Measurements from ENCODE around the gene YPEL2.
"Not testable (repeated sequence)": the region's sequence is repeated elsewhere in the genome, so short reads cannot be mapped to it uniquely, and the experiment has no call there.

Gene YPEL2

DNA sequence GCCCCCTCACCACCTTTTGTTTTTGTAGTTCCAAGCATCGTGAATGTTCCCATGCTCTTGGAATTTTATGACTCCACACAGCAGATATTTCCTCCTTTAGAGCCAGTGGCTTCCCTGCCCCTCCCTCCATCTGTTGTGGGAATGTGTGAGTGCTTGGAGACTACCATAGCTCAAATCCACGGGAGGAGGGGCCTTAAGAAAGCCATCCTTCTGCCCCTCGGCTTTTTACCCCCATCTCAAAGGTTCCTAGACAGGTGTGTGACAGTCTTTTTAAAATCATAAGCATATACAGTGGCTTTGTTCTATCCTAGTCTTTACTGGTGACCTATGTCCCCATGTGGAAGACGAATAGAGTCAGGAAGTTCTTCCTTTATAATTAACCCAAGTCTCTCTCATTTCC lies 47.2 kb downstream of the YPEL2 start:
- no peak for FAIRE-seq

DNA sequence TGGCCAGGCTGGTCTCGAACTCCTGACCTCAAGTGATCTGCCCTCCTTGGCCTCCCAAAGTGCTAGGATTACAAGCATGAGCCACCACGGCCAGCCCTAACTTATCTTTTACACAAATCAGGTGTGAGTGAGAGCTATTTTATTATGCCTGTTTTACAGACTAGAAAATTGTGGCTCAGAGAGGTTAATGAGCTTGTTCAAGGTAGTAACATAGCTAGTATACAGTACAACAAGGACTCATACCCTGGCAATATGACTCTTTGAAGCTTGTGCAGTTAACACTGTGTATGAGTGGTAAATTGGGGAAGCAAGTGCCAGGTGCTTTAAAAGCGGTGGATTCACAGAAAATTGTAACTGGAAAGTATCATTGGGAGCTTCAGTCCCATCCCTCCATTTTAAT lies 49.0 kb downstream of the YPEL2 start:
- no peak for FAIRE-seq

DNA sequence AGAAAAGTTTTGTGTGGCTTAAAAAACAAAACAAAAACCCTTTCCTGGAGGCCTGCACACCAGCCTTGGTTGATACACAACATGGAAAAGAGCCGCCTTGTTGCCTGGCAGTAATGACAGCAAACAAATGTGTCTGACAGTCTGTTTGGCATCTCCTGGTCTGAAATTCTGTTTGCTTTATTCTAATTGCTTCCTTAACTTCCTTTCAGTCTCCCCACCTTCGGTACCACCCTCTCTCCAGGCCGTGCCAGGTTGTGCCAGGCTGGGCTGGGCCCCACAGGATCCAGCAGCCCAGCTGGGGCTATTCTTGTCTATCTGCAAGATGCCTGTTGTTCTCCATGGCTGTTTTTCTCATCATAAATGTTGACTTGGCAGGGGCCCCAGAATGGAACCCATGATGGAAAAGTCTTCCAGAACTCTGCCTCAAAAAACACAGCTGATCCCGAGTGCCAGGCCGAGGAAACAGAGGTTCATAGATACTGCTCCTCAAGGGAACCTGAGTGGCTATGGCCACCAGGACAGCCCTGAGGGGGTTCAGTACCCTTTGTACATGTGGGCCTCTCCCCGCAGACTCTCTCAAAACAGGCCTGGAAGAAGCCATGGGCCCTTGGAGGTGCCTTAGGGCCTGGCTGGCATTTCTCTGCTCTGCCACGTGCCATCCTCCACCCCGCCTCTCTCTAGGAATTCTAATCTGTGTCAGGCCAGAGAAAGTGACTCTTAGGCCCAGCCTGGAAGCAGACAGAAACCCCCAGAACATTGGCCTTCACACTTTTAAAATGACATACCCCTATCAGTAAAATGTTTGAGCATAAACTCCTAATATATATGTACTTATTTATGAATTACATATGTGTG lies 50.5 kb downstream of the YPEL2 start:
- peak; percentile 90 for FAIRE-seq

DNA sequence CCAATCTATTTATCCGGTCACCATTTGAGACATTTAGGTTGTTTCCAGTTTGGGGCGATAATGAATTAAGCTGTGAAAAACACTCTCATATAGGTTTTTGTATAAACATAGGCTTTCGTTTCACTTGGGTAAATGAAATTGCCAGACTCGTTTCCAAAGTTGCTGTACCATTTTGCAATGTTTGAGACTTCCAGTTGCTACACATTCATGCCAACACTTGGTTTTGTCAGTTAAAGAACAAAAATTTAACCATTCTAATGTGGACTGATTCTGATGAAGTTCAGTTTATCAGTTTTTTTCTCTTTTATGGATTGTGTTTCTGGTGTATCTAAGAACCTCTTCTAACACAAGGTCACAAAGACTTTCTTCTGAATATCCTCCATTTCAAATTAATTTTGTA lies 52.4 kb downstream of the YPEL2 start:
- no peak for FAIRE-seq

- FAIRE-seq, result no peak
These were observed 56.1 kb downstream of the YPEL2 start for GRCh38 chr17:59387351-59388068.

DNA sequence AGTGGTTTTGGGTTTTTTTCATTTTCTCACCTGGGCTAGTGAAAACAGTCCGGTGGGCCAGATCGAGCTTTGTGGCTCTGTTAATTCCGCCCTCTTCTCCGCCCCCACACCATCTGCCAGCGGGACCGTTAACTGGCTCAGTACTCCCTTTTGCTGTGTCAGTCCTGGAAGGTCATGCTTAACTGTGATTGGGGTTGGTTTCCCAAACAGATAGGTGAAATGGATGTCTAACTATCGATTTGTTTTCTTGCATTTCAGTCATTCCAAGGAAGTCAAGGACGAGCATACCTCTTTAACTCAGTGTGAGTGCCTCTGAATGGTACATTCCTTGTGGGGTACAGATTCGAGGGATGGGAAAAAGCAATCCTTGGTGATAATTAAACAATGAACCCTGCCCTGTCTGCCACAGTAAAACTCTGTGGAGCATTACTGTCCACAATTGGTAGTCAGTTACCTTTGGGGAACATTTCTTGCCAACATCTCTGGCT lies 56.7 kb downstream of the YPEL2 start:
- no peak for FAIRE-seq

GRCh38 chr17:59389066-59389465 lies 57.6 kb downstream of the YPEL2 start:
- no peak for FAIRE-seq

DNA sequence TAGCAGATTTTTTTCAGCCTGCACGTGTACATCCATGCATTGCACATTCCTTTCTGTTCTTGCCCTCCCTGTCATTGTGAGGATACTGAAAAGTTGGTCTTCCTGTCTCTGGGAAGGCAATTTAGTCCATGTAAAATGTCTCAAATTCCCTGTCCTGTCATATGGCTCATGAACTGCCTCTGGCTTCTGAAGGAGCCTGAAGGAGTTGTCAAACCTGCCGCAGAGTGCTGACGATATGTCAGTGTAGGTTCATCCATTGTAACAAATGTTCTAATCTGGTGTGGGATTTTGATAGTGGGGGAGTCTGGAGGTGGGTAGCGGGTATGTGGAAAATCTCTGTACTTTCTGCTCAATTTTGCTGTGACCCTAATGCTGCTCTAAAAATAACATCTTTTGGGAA lies 59.6 kb downstream of the YPEL2 start:
- no peak for FAIRE-seq

DNA sequence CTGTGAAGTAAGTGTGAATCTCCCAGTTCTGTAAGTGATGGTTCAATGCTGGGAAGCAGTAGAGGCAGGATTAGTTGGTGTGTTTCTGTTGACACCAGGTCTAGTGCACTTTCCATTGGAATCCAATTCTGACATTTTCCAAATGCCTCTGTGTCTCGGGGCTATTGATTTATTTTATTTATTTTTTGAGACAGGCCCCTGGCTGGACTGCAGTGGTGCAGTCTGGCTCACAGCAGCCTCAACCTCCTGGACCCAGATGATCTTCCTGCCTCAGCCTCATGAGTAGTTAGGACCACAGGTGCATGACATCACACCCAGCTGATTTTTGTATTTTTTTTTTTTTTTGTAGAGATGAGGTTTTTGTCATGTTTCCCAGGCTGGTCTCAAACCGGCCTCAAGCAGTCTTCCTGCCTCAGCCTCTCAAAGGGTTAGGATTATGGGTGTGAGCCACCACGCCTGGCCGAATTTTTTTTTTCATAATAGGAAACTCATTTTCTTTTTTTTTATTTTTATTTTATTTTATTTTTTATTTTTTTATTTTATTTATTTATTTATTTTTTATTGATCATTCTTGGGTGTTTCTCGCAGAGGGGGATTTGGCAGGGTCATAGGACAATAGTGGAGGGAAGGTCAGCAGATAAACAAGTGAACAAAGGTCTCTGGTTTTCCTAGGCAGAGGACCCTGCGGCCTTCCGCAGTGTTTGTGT lies 61.7 kb downstream of the YPEL2 start:
- no peak for FAIRE-seq

DNA sequence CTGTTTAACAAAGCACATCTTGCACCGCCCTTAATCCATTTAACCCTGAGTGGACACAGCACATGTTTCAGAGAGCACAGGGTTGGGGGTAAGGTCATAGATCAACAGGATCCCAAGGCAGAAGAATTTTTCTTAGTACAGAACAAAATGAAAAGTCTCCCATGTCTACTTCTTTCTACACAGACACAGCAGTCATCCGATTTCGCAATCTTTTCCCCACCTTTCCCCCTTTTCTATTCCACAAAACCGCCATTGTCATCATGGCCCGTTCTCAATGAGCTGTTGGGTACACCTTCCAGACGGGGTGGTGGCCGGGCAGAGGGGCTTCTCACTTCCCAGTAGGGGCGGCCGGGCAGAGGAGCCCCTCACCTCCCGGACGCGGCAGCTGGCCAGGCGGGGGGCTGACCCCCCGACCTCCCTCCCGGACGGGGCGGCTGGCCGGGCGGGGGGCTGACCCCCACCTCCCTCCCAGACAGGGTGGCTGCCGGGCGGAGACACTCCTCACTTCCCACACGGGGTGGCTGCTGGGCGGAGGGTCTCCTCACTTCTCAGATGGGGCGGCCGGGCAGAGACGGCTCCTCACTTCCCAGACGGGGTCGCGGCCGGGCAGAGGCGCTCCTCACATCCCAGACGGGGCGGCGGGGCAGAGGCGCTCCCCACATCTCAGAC lies 62.4 kb downstream of the YPEL2 start:
- not testable (repeated sequence) for FAIRE-seq

DNA sequence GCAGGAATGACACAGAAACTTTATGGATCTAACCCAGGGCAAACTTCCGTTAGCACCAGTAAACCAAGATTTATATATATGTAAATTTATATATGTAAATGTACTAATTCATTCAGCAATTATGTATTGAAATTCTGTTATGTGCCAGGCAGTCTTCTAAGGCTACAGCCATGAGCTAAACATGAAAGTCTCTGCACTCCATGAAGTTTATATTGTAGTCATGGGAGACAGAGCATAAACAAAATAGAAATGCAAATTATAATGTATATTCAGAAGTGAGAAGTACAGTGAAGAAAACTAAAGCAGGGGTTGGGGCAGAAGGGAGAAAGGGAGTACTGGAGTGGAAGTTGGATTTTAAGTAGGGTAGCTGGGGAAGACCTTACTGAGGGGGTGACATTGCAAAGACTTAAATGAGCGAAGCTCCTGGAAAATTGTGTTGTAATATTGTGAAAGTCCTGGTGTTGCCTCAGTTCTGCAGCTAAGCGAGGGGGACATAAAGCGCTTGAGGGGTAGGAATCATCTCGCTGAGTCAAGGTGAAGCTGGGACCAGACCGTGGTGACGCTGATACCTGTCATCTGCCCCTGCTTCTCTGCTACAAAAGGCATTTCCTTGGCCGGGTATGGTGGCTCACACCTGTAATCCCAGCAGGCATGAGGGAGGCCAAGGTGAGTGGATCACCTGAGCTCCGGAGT lies 64.8 kb downstream of the YPEL2 start:
- FAIRE-seq, result no peak

- FAIRE-seq, result no peak
These were observed 66.0 kb downstream of the YPEL2 start for GRCh38 chr17:59397316-59398073.

GRCh38 chr17:59399914-59400313 lies 68.5 kb downstream of the YPEL2 start:
- FAIRE-seq, result no peak

GRCh38 chr17:59400858-59401257 lies 69.4 kb downstream of the YPEL2 start:
- FAIRE-seq, result peak; percentile 91

- FAIRE-seq, result no peak
These were observed 69.8 kb downstream of the YPEL2 start for GRCh38 chr17:59401274-59401673.

GRCh38 chr17:59401725-59402124 lies 70.3 kb downstream of the YPEL2 start:
- no peak for FAIRE-seq

- FAIRE-seq, result no peak
These were observed 71.3 kb downstream of the YPEL2 start for GRCh38 chr17:59402760-59403159.

DNA sequence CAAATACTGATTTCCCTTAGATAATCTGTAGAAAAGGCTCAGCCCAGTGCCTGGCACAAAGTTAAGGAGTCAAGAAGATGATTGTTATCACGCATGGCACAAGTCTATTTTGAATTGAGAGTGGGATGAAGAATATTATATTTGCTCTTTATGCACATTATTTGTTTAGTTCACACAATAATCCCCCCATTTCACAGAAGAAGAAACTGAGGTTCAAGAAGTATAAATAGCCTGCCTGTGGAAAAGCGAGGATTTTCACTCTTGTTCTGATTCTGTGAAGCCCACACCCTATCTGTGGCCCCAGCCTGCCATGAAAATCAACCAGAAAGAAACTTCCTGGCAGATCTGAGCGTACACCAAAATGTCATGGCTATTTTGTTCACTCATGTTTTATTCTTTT lies 73.0 kb downstream of the YPEL2 start:
- no peak for FAIRE-seq

- no peak for FAIRE-seq
These were observed 74.7 kb downstream of the YPEL2 start for GRCh38 chr17:59405944-59406705.

GRCh38 chr17:59406808-59407381 lies 75.4 kb downstream of the YPEL2 start:
- FAIRE-seq, result peak; percentile 96
